Smooth muscle cell (in vitro differentiated cells): Measurements from ENCODE around the gene IL16. TPM values are rescaled to one million over a fixed set of nuclear protein-coding genes. Genes with fewer than 3 reads are reported as not detected.

Experiments used
- DNase-seq: peaks from one replicate; lab custom pipeline; 2025; ENCODE audit not compliant: unreplicated experiment; lab: John Stamatoyannopoulos, UW
- H2AFZ ChIP-seq: fragments of 200-600 bp; sonication (generic); 2 replicates; pipeline ENCODE4 v1.6.0; 2016; ENCODE audit warnings: antibody characterized with exemption, low read depth, mild to moderate bottlenecking
- H3F3A ChIP-seq: fragments of 200-600 bp; sonication (generic); 2 replicates; pipeline ENCODE4 v1.6.0; 2017; ENCODE audit warnings: antibody characterized with exemption, low read depth
- H3K27ac ChIP-seq: fragments of 200-600 bp; sonication (generic); 2 replicates; pipeline ENCODE4 v1.5.1; 2016; ENCODE audit warnings: low read depth, mild to moderate bottlenecking
- H3K27me3 ChIP-seq: fragments of 200-600 bp; sonication (generic); 2 replicates; pipeline ENCODE4 v1.6.1; 2016; ENCODE audit warnings: low read depth, mild to moderate bottlenecking
- H3K36me3 ChIP-seq: fragments of 200-600 bp; sonication (generic); 2 replicates; pipeline ENCODE4 v1.5.1; 2016; ENCODE audit warnings: low read depth
- H3K4me1 ChIP-seq: fragments of 200-600 bp; sonication (generic); 2 replicates; pipeline ENCODE4 v1.5.1; 2016; ENCODE audit warnings: low read depth
- H3K4me2 ChIP-seq: fragments of 200-600 bp; sonication (generic); 2 replicates; pipeline ENCODE4 v1.6.0; 2016; ENCODE audit warnings: mild to moderate bottlenecking
- H3K4me3 ChIP-seq: fragments of 200-600 bp; sonication (generic); 2 replicates; pipeline ENCODE4 v1.5.1; 2016; ENCODE audit warnings: mild to moderate bottlenecking
- H3K79me2 ChIP-seq: fragments of 200-600 bp; sonication (generic); 2 replicates; pipeline ENCODE4 v1.6.0; 2016; ENCODE audit warnings: low read depth, mild to moderate bottlenecking
- H3K9ac ChIP-seq: fragments of 200-600 bp; sonication (generic); 2 replicates; pipeline ENCODE4 v1.6.0; 2016; ENCODE audit warnings: low read depth
- H3K9me3 ChIP-seq: fragments of 200-600 bp; sonication (generic); replicated peaks from 2 replicates; pipeline ENCODE4 v1.5.1; 2016; ENCODE audit warnings: low read depth
- H4K20me1 ChIP-seq: fragments of 200-600 bp; sonication (generic); 2 replicates; pipeline ENCODE4 v1.6.0; 2016; ENCODE audit warnings: low read depth
- CTCF ChIP-seq: fragments of 200-600 bp; sonication (generic); IDR thresholded peaks from 2 replicates; pipeline ENCODE4 v1.5.1; 2017; ENCODE audit warnings: borderline replicate concordance, mild to moderate bottlenecking, antibody characterized with exemption; ENCODE audit not compliant: insufficient read depth, poor library complexity, severe bottlenecking
- WGBS: methylation state at CpG from one replicate; pipeline ENCODE4 v1.1.7; 2016; ENCODE audit warnings: low lambda C conversion rate; 5-methylcytosine and 5-hydroxymethylcytosine counted together
- polyA plus RNA-seq: library from polyadenylated mRNA; unstranded; fragments of >200 nt; fragmentation: Nextera tagmentation; extraction: Ambion mirVana; gene quantifications from 2 replicates; pipeline ENCODE4 v1.2.1, GENCODE V29; 2016
- total RNA-seq: library from RNA; depleted of rRNA; stranded (reverse); fragments of >200 nt; gene quantifications from 2 replicates; pipeline ENCODE4 v1.2.3, GENCODE V29; 2014

Gene IL16
- total and polyA plus RNA-seq, 2 experiments from 2014 or later = 1.3 to 1.4 TPM

- Histone ChIP-seq H3K27me3 (no peaks in the 10 kb centered on the region), H3K9me3 (no peaks in the 10 kb centered on the region), H3K4me1 (peaks cover 13% of the 10 kb centered on the region), H3K9ac (no peak overlapping the region), H3K79me2 (no peaks in the 10 kb centered on the region), H4K20me1 (no peaks in the 10 kb centered on the region), H3K4me3 (no peak overlapping the region), H3K27ac (no peak overlapping the region), H3F3A (no peaks in the 10 kb centered on the region), H2AFZ (no peak overlapping the region), H3K36me3 (no peaks in the 10 kb centered on the region), H3K4me2 (no peak overlapping the region)
- DNase-seq = no peak
- TF ChIP-seq CTCF = no peak
- 91% methylated on average over 14 of the region's 14 CpGs for WGBS
Measured at GRCh38 chr15:81299630-81300273, 103.1 kb downstream of the IL16 start.

GRCh38 chr15:81301385-81301784, 104.7 kb downstream of the IL16 start:
- no peak overlapping the region for H2AFZ ChIP-seq
- DNase-seq = no peak
- no peaks in the 10 kb centered on the region for H3K36me3 ChIP-seq
- H3K4me1 ChIP-seq = peaks cover 13% of the 10 kb centered on the region
- no peaks in the 10 kb centered on the region for H4K20me1 ChIP-seq
- H3K27me3 ChIP-seq = no peaks in the 10 kb centered on the region
- WGBS = 87% methylated on average over 4 of the region's 4 CpGs
- no peak overlapping the region for H3K27ac ChIP-seq
- no peak overlapping the region for H3K4me2 ChIP-seq
- H3K9me3 ChIP-seq = no peaks in the 10 kb centered on the region
- no peak overlapping the region for H3K4me3 ChIP-seq
- H3K9ac ChIP-seq = no peak overlapping the region
- H3K79me2 ChIP-seq = no peaks in the 10 kb centered on the region
- no peaks in the 10 kb centered on the region for H3F3A ChIP-seq
- TF ChIP-seq CTCF = no peak

GRCh38 chr15:81301815-81302399, 105.2 kb downstream of the IL16 start:
- no peak overlapping the region for H2AFZ ChIP-seq
- 89% methylated on average over 5 of the region's 5 CpGs for WGBS
- peaks cover 13% of the 10 kb centered on the region for H3K4me1 ChIP-seq
- H3K9me3 ChIP-seq = no peaks in the 10 kb centered on the region
- no peak overlapping the region for H3K9ac ChIP-seq
- H3F3A ChIP-seq = no peaks in the 10 kb centered on the region
- H4K20me1 ChIP-seq = no peaks in the 10 kb centered on the region
- no peaks in the 10 kb centered on the region for H3K79me2 ChIP-seq
- no peaks in the 10 kb centered on the region for H3K36me3 ChIP-seq
- no peak for DNase-seq
- H3K4me2 ChIP-seq = no peak overlapping the region
- H3K27me3 ChIP-seq = no peaks in the 10 kb centered on the region
- TF ChIP-seq CTCF = no peak
- no peak overlapping the region for H3K4me3 ChIP-seq
- no peak overlapping the region for H3K27ac ChIP-seq

GRCh38 chr15:81302701-81303109, 106.0 kb downstream of the IL16 start:
- WGBS = 95% methylated on average over 6 of the region's 6 CpGs
- Histone ChIP-seq H3K9me3 (no peaks in the 10 kb centered on the region), H3K4me3 (no peak overlapping the region), H3K4me1 (peaks cover 13% of the 10 kb centered on the region), H3K27me3 (no peaks in the 10 kb centered on the region), H3K9ac (no peak overlapping the region), H3K4me2 (no peak overlapping the region), H3K79me2 (no peaks in the 10 kb centered on the region), H4K20me1 (no peaks in the 10 kb centered on the region), H3F3A (no peaks in the 10 kb centered on the region), H2AFZ (no peak overlapping the region), H3K36me3 (no peaks in the 10 kb centered on the region), H3K27ac (no peak overlapping the region)
- no peak for DNase-seq
- no peak for TF ChIP-seq CTCF
